ENCODE data around the gene GRM4.

DNA sequence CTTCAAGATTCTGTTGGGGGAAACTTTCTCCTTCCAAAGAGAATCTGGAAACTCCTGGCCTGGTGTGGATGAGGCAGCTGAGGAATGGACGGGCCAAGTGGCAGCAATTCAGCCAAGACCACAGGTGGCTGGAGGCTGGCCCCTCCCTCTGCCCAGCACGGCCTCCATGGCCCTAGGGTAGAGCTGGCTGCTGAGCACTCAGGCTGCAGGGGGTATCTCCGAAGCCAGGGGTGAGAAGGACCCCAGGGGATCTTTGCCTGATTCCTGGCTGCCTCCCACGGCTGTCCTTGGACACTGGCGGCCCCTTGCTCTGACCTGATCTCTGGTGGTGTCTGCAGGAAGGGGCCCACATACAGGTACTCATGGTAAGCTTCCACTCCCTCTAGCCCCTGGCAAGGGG is 39.0 kb downstream of the GRM4 start:
- no peak for TF ChIP-seq GATA3 (IDR thresholded peaks at IDR 0.05; ENCODE audit: low read depth, low read length)
- no peak for TF ChIP-seq GATA2 (IDR thresholded peaks at IDR 0.05; ENCODE audit: low read depth, low read length)
